CD14-positive monocyte (primary cell): ENCODE measurements around the gene INHBC. TPM values are rescaled to one million over a fixed set of nuclear protein-coding genes. Genes with fewer than 3 reads are reported as not detected.
A peak's percentile ranks its signal among the peaks of the same experiment; 100 is the strongest.

Experiments used
- DNase-seq, 3 donors: peaks; one replicate each; pipeline ENCODE4 v3.0.0-alpha.2; 2011 to 2022
- H2AFZ ChIP-seq: 2 replicates; pipeline ENCODE4 v1.6.0; 2012; ENCODE audit warnings: mild to moderate bottlenecking, low read depth, low read length, inconsistent platforms; ENCODE audit not compliant: insufficient read depth, poor library complexity, severe bottlenecking
- H3K27ac ChIP-seq, 2 donors: 1 replicate in 1 of 2; 2 replicates in 1 of 2; pipeline ENCODE4 v1.5.1; 2012 to 2013; ENCODE audit warnings: low read length in 2 of 2, control low read depth in 1 of 2, inconsistent platforms in 1 of 2, low read depth in 1 of 2, mild to moderate bottlenecking in 1 of 2
- H3K27me3 ChIP-seq, 2 donors: one replicate each; pipeline versions ENCODE4 v1.6.0 to v1.6.1; 2011 to 2013; ENCODE audit warnings: low read length in 2 of 2; ENCODE audit not compliant: control insufficient read depth in 2 of 2, insufficient read depth in 2 of 2
- H3K36me3 ChIP-seq, 2 donors: replicated peaks in 1 of 2; 1 replicate in 1 of 2; 2 replicates in 1 of 2; pipeline versions ENCODE4 v1.5.1 to v1.6.1; 2012 to 2013; ENCODE audit warnings: low read length in 2 of 2, control low read depth in 1 of 2, inconsistent platforms in 1 of 2, mild to moderate bottlenecking in 1 of 2; ENCODE audit not compliant: insufficient read depth in 2 of 2, control insufficient read depth in 1 of 2
- H3K4me1 ChIP-seq, 2 donors: 1 replicate in 1 of 2; 2 replicates in 1 of 2; pipeline versions ENCODE4 v1.5.1 to v1.6.1; 2012 to 2013; ENCODE audit warnings: low read length in 2 of 2, control low read depth in 1 of 2, inconsistent platforms in 1 of 2, mild to moderate bottlenecking in 1 of 2, moderate library complexity in 1 of 2; ENCODE audit not compliant: insufficient read depth in 2 of 2, control insufficient read depth in 1 of 2
- H3K4me2 ChIP-seq: replicated peaks from 2 replicates; pipeline ENCODE3; 2012; ENCODE audit warnings: low read length, moderate library complexity, mild to moderate bottlenecking; ENCODE audit not compliant: poor library complexity, severe bottlenecking; ENCODE audit errors: extremely low read depth
- H3K4me3 ChIP-seq, 3 experiments: fragments of 200-600 bp in 1 of 3; sonication (generic) in 1 of 3; replicated peaks in 1 of 3; 1 replicate in 2 of 3; 2 replicates in 1 of 3; pipeline ENCODE4 v1.5.1; 2011 to 2013; ENCODE audit warnings: low read length in 3 of 3, mild to moderate bottlenecking in 3 of 3, control low read depth in 2 of 3, low read depth in 2 of 3, inconsistent platforms in 1 of 3, moderate library complexity in 1 of 3
- H3K79me2 ChIP-seq: 2 replicates; pipeline ENCODE4 v1.6.0; 2012; ENCODE audit warnings: mild to moderate bottlenecking, control low read depth, inconsistent platforms, low read length, moderate library complexity; ENCODE audit not compliant: insufficient read depth
- H3K9ac ChIP-seq: 2 replicates; pipeline ENCODE4 v1.6.0; 2017; ENCODE audit warnings: low read length, mild to moderate bottlenecking; ENCODE audit not compliant: insufficient read depth, poor library complexity, severe bottlenecking
- H3K9me3 ChIP-seq, 2 donors: replicated peaks in 1 of 2; 1 replicate in 1 of 2; 2 replicates in 1 of 2; pipeline versions ENCODE4 v1.5.1 to v1.6.1; 2012 to 2013; ENCODE audit warnings: low read length in 2 of 2, control low read depth in 1 of 2; ENCODE audit not compliant: control insufficient read depth in 1 of 2, insufficient read depth in 1 of 2
- H4K20me1 ChIP-seq: 2 replicates; pipeline ENCODE4 v1.6.0; 2012; ENCODE audit warnings: mild to moderate bottlenecking, low read length, control low read depth, moderate library complexity; ENCODE audit not compliant: insufficient read depth
- H3K27ac Mint-ChIP-seq, 7 donors: one replicate each; pipeline ENCODE4 v1.8.0; 2020; ENCODE audit warnings: mild to moderate bottlenecking in 7 of 7, mixed read lengths in 7 of 7, moderate library complexity in 6 of 7, inconsistent platforms in 2 of 7
- H3K27me3 Mint-ChIP-seq, 3 donors: one replicate each; pipeline ENCODE4 v1.8.0; 2021 to 2022; ENCODE audit warnings: low read depth in 3 of 3, mild to moderate bottlenecking in 3 of 3, mixed read lengths in 3 of 3, moderate library complexity in 3 of 3, inconsistent platforms in 1 of 3
- H3K36me3 Mint-ChIP-seq, 2 donors: one replicate each; pipeline ENCODE4 v1.8.0; 2020; ENCODE audit warnings: mixed read lengths in 2 of 2, inconsistent platforms in 1 of 2, mild to moderate bottlenecking in 1 of 2
- H3K4me1 Mint-ChIP-seq: one replicate; pipeline ENCODE4 v1.8.0; 2020; ENCODE audit warnings: mild to moderate bottlenecking, mixed read lengths
- H3K4me3 Mint-ChIP-seq, 2 donors: one replicate each; pipeline ENCODE4 v1.8.0; 2020; ENCODE audit warnings: mild to moderate bottlenecking in 2 of 2, mixed read lengths in 2 of 2, moderate library complexity in 1 of 2
- H3K9me3 Mint-ChIP-seq, 7 donors: one replicate each; pipeline ENCODE4 v1.8.0; 2020 to 2022; ENCODE audit warnings: mixed read lengths in 7 of 7, mild to moderate bottlenecking in 6 of 7, moderate library complexity in 6 of 7, inconsistent platforms in 2 of 7
- CTCF ChIP-seq: fragments of 200-600 bp; IDR thresholded peaks from one replicate; pipeline ENCODE4 v1.8.0; 2022; ENCODE audit warnings: antibody characterized with exemption, mild to moderate bottlenecking
- WGBS: methylation state at CpG from one replicate; pipeline ENCODE4 v1.1.5; 2013; ENCODE audit warnings: missing lambda C conversion rate; ENCODE audit not compliant: insufficient coverage; 5-methylcytosine and 5-hydroxymethylcytosine counted together
- intact Hi-C, 2 donors: fragments of 100-400 bp; cut with micrococcal nuclease; formaldehyde crosslinking; loops; one replicate each; pipeline versions ENCODE4 v1.15.0 to v1.15.1; 2023
- polyA plus RNA-seq, 3 donors: library from polyadenylated mRNA; depleted of rRNA in 1 of 3; unstranded in 2 of 3; stranded (reverse) in 1 of 3; fragments of 300-500 nt in 2 of 3; fragments of >200 nt in 1 of 3; fragmentation: Illumina TruSeq in 2 of 3; gene quantifications; 1 replicate in 2 of 3; 2 replicates in 1 of 3; pipeline ENCODE4 v1.2.3, GENCODE V29; 2012 to 2021

Gene INHBC
- polyA plus RNA-seq, 3 donors = not detected

GRCh38 chr12:57430112-57430930 lies 4.3 kb upstream of the INHBC start:
- WGBS = under 1% methylated on average over 56 of the region's 74 CpGs
- Mint-ChIP-seq H3K36me3 (peaks cover 7 to 10% of the 10 kb centered on the region in 2 donors), H3K4me1 (peaks cover 26% of the 10 kb centered on the region)

More at GRCh38 chr12:57430112-57430930, 4.3 kb upstream of the INHBC start:
- H3K27ac ChIP-seq = peak overlapping the region; percentile 71 to 99
- peak overlapping the region; percentile 90 for H2AFZ ChIP-seq
- H3K9me3 Mint-ChIP-seq = peaks cover 0 to 1% (median 0%) of the 10 kb centered on the region in 7 donors
- no peaks in the 10 kb centered on the region for H3K27me3 Mint-ChIP-seq
- peaks cover 0 to 2% of the 10 kb centered on the region in 2 donors for H3K36me3 ChIP-seq
- H3K79me2 ChIP-seq = peaks cover 43% of the 10 kb centered on the region
- TF ChIP-seq CTCF = peak; percentile 19
- peak in 1 of 3 donors; percentile 30 for DNase-seq
- no peaks in the 10 kb centered on the region for H3K9me3 ChIP-seq
- H3K4me3 ChIP-seq = peak overlapping the region; percentile 60 to 82 (median 82)
- peaks cover 15 to 21% of the 10 kb centered on the region in 2 donors for H3K4me1 ChIP-seq
- H4K20me1 ChIP-seq = peaks cover 3% of the 10 kb centered on the region
- H3K4me3 Mint-ChIP-seq = peak overlapping the region; percentile 89 to 99
- H3K27ac Mint-ChIP-seq = peak overlapping the region; percentile 97 to 99 (median 99)
- peak overlapping the region; percentile 84 for H3K9ac ChIP-seq
- H3K4me2 ChIP-seq = peak overlapping the region; percentile 81
- intact Hi-C loops = no loop called here
- no peaks in the 10 kb centered on the region for H3K27me3 ChIP-seq
